Activated T-helper 1 cell treated with anti-CD3 and anti-CD28 coated beads, Interleukin-2, amount 50 U/mL, for 16 hours (primary cell): Measurements from ENCODE around the gene MESD.

Experiments used
- DNase-seq, 2 donors: peaks; one replicate each; pipeline ENCODE4 v3.0.0-alpha.2; 2020; ENCODE audit warnings: low read depth in 1 of 2, low spot score in 1 of 2

Gene MESD

GRCh38 chr15:80911821-80912220 is 77.8 kb downstream of the MESD start:
- no peak for DNase-seq

DNA sequence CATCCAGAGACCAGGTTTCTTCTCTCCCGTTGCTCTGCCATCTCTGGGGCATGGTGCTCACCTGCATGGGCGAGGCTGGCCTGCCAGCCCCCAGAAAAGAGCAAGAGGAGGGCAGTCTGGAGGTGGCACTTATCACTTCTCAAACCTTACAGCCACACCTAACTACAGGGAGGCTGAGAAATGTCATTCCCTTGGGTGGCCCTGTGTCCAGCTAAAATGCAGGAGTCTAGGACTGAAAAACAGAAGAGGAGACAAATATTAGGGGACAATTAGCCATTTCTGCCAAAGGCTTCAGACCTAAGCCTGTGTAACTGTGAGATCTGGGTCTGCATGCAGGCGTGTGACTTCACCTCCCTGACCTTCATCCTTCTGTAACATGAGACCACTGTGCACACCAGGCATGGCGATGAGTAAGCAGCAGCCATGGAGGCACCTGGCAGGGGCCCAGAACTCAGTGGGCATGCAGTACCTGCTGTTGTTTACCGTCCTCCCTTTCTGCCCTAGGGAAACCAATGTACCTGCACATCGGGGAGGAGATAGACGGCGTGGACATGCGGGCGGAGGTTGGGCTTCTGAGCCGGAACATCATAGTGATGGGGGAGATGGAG is 83.4 kb downstream of the MESD start:
- DNase-seq = no peak

DNA sequence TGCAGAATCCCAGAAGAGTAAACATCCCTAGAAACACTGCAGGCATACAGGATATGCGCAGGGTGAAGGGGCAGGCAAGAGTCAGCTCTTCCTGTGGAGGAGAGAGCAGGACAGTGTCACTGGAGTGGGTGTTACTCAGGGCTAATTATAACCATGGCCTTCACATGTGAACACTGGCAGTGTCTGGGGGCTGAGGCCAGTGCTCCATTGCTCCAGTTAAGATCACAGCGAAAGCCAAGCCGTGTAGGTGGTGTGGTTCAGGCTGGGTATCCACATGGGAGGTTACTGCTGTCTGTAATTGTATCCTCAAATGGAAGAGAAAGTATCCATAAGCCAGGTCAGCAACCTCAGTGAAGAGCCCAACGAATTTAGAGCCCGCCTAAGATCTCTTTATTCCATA is 84.6 kb downstream of the MESD start:
- DNase-seq = no peak

GRCh38 chr15:80902298-80902801 is 87.3 kb downstream of the MESD start:
- DNase-seq = no peak

DNA sequence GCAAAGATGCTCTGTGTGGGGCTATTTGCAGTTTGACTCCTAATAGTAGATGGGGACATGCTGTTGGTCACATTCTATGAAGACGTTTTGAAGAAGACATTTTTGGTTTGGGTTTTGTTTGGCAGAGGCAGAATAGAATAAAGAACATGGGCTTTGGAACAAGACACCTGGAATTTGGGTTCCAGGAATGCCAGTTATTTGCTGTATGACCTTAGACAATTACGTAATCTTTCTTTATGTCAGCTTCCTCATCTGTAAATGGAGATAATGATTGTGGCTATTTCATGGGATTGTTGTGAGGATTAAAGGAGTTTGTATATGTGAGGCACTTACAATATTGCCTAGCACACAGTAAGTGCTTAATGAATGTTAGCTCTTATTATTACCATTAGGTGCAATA is 91.6 kb downstream of the MESD start:
- DNase-seq = no peak
